GM12874 (cell line): ENCODE data around the gene CORO6.

ENCODE experiments used
- CTCF ChIP-seq: IDR thresholded peaks from 2 replicates; pipeline ENCODE4 v1.5.1; 2011; ENCODE audit warnings: low read depth, mild to moderate bottlenecking, control low read depth, low read length, moderate library complexity; ENCODE audit not compliant: insufficient read depth

The CORO6 gene

GRCh38 chr17:29588017-29588561 is 34.6 kb downstream of the CORO6 start:
- no peak for TF ChIP-seq CTCF

GRCh38 chr17:29587591-29587990 is 35.1 kb downstream of the CORO6 start:
- no peak for TF ChIP-seq CTCF

- TF ChIP-seq CTCF = no peak
These were observed 35.8 kb downstream of the CORO6 start for GRCh38 chr17:29586676-29587469.

GRCh38 chr17:29585080-29585751 is 37.5 kb downstream of the CORO6 start:
- TF ChIP-seq CTCF = peak; percentile 58

- TF ChIP-seq CTCF = no peak
These were observed 38.1 kb downstream of the CORO6 start for GRCh38 chr17:29584452-29585079.

DNA sequence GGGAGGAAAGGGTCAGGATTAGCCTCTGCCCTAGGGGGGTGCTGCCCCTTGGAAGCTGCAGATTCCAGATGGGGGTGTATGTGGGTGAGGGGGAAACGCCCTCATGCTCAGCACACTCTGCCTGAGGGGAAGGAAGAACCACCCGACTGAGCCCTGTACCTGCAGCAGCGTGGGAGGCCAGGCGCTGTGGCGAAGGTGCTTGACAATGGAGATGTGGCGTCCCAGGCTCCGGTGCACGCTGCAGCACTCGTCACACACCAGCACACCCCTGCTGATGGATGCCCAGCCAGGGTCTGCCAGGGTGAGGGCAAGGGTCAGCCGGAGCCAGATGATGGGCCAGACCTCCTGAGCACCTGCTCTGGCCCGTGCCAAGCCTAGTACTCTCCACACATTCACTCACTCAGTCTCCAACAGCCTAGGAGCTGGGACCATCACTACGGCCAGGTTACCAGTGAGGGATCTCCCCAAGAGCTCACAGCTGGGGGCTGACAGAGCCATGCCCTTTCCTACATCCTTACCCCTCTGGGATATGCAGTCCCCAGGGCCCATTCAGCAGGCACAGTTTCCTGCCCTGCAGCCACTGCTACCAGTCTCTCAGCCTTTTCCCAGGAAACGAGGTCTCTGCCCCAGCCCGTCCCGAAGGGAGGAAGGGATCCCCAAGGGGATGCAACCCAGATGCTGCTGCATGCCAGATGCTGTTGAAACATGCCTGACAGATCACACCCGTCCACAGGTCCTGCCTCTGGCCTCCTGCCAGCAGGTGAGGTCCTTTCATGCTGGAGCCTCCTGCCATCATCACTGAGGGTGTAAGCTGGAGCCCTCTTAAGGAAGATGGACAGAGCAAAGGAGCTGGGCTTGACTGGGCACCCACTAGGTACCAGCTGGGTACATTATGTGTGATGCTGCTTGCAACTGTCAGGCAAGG is 39.1 kb downstream of the CORO6 start:
- TF ChIP-seq CTCF = no peak
